K562 treated with DMSO at 1 percent for 4 hours (cell line): ENCODE measurements around the gene RNU6-9. TPM values are rescaled to one million over a fixed set of nuclear protein-coding genes. Genes with fewer than 3 reads are reported as not detected.

Experiments
- total RNA-seq: library from RNA; unstranded; fragments of 300-600 nt; gene quantifications from 2 replicates; pipeline ENCODE4 v1.2.3, GENCODE V29; 2022; ENCODE audit not compliant: insufficient read depth

RNU6-9 gene
- not detected in 2 replicates for total RNA-seq

GRCh38 chr19:892894-893689 is at the start of gene RNU6-9, which contains the start of gene MED16:
Gene RNU6-9 (plus strand): TSS chr19:893484.
Gene MED16 (minus strand): TSS chr19:893187. CDS start chr19:891131, 2,056 bp downstream.

GRCh38 chr19:852136-853013 is 40.9 kb upstream of the RNU6-9 start, which contains the start of gene ELANE:
Gene ELANE (plus strand): TSS chr19:852303. CDS start chr19:852329, 26 bp downstream.

GRCh38 chr19:858868-859843 is 34.1 kb upstream of the RNU6-9 start, which contains the start of gene CFD:
Gene CFD (plus strand): TSS chr19:859664. CDS start chr19:859690, 26 bp downstream.

GRCh38 chr19:913080-913748 is 19.9 kb downstream of the RNU6-9 start, which contains the start of gene R3HDM4:
Gene R3HDM4 (minus strand): TSS chr19:913219. CDS start chr19:913157, 62 bp downstream.

GRCh38 chr19:917323-918151 is 24.3 kb downstream of the RNU6-9 start, which contains the start of gene KISS1R:
Gene KISS1R (plus strand): TSS chr19:917333. CDS start chr19:917503, 170 bp downstream.

GRCh38 chr19:925526-926322 is 32.4 kb downstream of the RNU6-9 start, which contains the start of gene ARID3A:
Gene ARID3A (plus strand): TSS chr19:926035. CDS start chr19:929529, 3,494 bp downstream.

Other genes starting within 250 kb of the RNU6-9 start
- 72.9 and 88.4 TPM in 2 replicates for gene RNF126, start 230.3 kb upstream of the RNU6-9 start, total RNA-seq
- gene FSTL3, start 217.1 kb upstream of the RNU6-9 start, total RNA-seq: 4.9 and 8.9 TPM in 2 replicates
- 55.9 and 66.7 TPM in 2 replicates for gene PRSS57, start 198.0 kb upstream of the RNU6-9 start, total RNA-seq
- 12.2 and 17.7 TPM in 2 replicates for gene PALM, start 184.5 kb upstream of the RNU6-9 start, total RNA-seq
- gene MISP, start 142.4 kb upstream of the RNU6-9 start, total RNA-seq: not detected in 2 replicates
- 358 and 442 TPM in 2 replicates for gene PTBP1, start 96.0 kb upstream of the RNU6-9 start, total RNA-seq
- 86.2 and 97.2 TPM in 2 replicates for gene PLPPR3, start 71.5 kb upstream of the RNU6-9 start, total RNA-seq
- gene AZU1, start 65.6 kb upstream of the RNU6-9 start, total RNA-seq: 2.0 and 4.1 TPM in 2 replicates
- gene PRTN3, start 52.5 kb upstream of the RNU6-9 start, total RNA-seq: 4.7 and 5.0 TPM in 2 replicates
- gene ELANE, start 41.2 kb upstream of the RNU6-9 start, total RNA-seq: not detected in 2 replicates
- 44.6 and 62.6 TPM in 2 replicates for gene CFD, start 33.8 kb upstream of the RNU6-9 start, total RNA-seq
- gene MED16, start 297 bp upstream of the RNU6-9 start, total RNA-seq: 29.7 and 43.4 TPM in 2 replicates
- gene R3HDM4, start 19.7 kb downstream of the RNU6-9 start, total RNA-seq: 152 and 154 TPM in 2 replicates
- 3.7 and 5.8 TPM in 2 replicates for gene KISS1R, start 23.8 kb downstream of the RNU6-9 start, total RNA-seq
- gene ARID3A, start 32.6 kb downstream of the RNU6-9 start, total RNA-seq: 40.2 and 46.0 TPM in 2 replicates
- gene WDR18, start 90.9 kb downstream of the RNU6-9 start, total RNA-seq: 69.4 and 76.6 TPM in 2 replicates
- 0.75 and 0.97 TPM in 2 replicates for gene GRIN3B, start 106.9 kb downstream of the RNU6-9 start, total RNA-seq
- 198 and 255 TPM in 2 replicates for gene TMEM259, start 127.6 kb downstream of the RNU6-9 start, total RNA-seq
- not detected in 2 replicates for gene RNU6-2, start 128.0 kb downstream of the RNU6-9 start, total RNA-seq
- 117 and 118 TPM in 2 replicates for gene CNN2, start 133.1 kb downstream of the RNU6-9 start, total RNA-seq
- 41.5 and 58.2 TPM in 2 replicates for gene ABCA7, start 146.6 kb downstream of the RNU6-9 start, total RNA-seq
- 21.6 and 27.0 TPM in 2 replicates for gene ARHGAP45, start 173.7 kb downstream of the RNU6-9 start, total RNA-seq
- 205 and 214 TPM in 2 replicates for gene POLR2E, start 201.9 kb downstream of the RNU6-9 start, total RNA-seq
- 870 and 876 TPM in 2 replicates for gene GPX4, start 210.5 kb downstream of the RNU6-9 start, total RNA-seq